Measurements from ENCODE around the gene PCSK2.

Gene PCSK2

GRCh38 chr20:17273717-17274116, 46.9 kb downstream of the PCSK2 start:
- DNase-seq: no peak

DNA sequence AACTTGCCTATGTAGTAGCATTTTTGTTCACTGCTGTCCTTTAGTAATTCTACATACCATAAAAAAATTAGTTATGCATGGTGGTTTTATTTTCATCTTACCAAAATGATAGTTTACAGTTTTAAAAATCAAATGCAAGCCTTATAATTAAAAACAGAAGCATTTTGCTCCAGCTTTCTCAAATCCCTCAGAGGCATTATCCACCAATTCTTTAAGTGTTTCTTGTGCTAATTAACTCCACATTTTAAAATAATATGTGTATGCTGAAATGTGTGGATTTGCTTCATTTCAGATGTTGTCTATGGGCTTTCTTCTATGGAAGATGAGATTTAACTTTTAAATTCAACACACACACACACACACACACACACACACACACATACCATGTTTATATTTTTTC, 49.3 kb downstream of the PCSK2 start:
- no peak for DNase-seq

GRCh38 chr20:17281478-17281877, 54.6 kb downstream of the PCSK2 start:
- no peak for DNase-seq

DNA sequence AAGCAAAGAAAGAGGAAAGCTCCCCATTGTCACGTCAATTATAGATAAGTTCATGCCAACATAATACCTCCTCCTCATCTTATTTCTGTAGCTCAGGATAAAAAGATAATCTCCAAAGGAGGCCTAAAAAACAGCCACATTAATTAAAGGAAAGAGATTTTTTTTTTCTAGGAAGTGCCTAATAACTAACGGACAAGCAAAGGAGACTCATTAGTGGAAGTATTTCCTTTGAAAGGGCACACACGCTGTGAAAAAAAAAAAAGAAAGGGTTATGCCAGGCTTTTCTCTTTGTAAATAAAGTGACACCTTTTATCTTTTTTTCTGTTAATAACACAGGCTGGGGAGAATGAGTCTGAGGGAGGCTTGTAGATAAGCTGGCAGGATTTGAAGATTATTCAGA, 55.7 kb downstream of the PCSK2 start:
- DNase-seq: no peak

GRCh38 chr20:17287503-17287902, 60.7 kb downstream of the PCSK2 start:
- DNase-seq: no peak

- no peak for DNase-seq
Measured at GRCh38 chr20:17287998-17288397, 61.2 kb downstream of the PCSK2 start.

GRCh38 chr20:17295151-17295726, 68.4 kb downstream of the PCSK2 start:
- DNase-seq: no peak

- DNase-seq: no peak
Measured at GRCh38 chr20:17295991-17296390, 69.2 kb downstream of the PCSK2 start.

DNA sequence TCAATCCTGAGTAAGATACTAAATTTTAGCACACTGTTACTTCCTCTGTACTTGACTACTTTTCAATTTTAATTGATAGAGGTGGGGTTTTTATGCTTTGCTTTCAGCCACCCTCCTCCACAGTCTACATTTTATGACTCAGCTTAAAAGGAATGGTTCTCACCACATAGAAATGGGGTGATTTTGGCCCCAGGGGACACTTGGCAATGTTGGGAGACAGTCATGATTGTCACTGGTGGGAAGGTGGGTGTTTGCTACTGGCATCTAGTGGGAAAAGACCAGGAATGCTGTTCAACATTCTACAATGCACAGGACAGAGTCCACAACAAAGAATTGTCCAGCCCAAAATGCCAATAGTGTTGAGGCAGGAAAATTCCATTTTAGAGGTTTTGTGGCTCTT, 71.3 kb downstream of the PCSK2 start:
- no peak for DNase-seq

DNA sequence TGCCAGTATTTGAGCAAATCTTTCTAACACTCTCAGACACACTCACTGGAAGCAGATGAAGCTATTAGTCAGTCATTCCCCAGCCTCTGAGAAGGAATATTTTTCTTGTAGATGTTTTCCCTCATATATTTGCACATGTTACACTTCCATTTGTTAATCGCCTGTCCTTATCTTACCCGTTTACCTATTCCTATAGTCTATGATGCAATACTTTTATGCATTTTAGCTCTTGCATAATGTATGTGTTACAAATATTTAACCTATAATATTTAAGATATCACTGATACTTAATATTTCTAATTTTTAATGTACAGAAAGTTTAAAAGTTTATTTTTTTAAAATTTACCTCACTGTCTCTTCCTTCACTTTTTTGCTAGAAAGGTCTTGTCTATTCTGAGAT, 71.9 kb downstream of the PCSK2 start:
- no peak for DNase-seq

- no peak for DNase-seq
Measured at GRCh38 chr20:17300113-17300512, 73.3 kb downstream of the PCSK2 start.

GRCh38 chr20:17304774-17305173, 77.9 kb downstream of the PCSK2 start:
- no peak for DNase-seq

GRCh38 chr20:17306427-17306826, 79.6 kb downstream of the PCSK2 start:
- no peak for DNase-seq

DNA sequence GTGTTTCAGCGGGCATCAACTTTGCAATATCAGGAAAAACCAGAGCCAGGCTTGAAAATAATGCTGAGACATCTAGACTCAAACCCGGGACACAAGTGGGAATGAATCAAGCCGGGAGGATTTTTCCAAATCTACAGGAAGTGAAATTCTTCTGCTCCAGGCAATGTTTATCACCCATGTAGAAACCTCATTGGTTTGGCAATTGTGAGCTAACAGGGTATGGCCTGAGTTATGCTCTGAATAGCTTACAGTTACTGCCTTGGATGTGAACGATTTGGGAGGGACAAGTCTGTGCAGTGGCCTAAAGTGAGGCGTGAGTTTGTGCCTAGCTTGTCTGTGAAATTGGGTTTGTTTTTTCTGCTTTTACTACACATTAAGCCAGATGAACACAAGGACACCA, 87.4 kb downstream of the PCSK2 start:
- DNase-seq: no peak

DNA sequence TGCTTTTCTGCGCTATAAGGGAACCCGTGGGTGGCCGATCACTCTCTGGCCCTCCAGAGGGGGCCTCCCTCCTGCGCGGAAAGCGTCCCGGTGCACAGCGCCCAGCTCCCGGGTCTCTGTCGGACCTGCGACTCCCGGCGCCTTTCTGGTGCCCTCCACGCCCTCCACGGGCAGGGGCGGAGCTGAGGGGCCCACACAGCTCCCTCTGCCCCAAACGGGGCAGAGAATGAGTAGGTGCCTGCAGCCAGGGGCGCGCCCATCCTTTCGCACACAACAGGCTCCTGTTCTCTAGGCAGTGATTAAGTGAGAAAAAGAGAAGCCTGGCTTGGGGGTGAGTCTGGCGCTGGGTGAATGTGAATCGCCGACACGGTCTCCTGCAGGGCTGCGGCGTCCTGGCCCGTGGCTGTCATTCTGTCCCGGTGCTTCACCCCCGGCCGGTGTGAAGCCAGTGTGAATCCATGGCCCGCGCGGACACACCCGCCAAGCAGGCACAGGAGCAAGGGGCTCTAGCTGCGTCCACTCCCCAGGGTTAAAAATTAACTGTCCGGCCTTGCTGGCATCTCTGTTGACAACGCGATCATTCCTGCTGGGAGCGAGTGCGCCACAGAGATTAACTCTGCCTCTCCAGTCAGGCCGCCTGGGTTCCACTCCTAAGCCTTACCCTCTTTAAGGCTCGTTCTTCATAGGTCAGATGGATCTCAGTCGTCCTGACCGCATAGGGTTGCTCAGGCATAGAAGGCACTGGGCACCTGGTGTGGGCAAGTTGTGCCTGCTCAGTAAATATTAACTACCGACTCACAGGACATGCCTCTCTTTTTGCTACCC, 88.8 kb downstream of the PCSK2 start:
- DNase-seq: no peak

DNA sequence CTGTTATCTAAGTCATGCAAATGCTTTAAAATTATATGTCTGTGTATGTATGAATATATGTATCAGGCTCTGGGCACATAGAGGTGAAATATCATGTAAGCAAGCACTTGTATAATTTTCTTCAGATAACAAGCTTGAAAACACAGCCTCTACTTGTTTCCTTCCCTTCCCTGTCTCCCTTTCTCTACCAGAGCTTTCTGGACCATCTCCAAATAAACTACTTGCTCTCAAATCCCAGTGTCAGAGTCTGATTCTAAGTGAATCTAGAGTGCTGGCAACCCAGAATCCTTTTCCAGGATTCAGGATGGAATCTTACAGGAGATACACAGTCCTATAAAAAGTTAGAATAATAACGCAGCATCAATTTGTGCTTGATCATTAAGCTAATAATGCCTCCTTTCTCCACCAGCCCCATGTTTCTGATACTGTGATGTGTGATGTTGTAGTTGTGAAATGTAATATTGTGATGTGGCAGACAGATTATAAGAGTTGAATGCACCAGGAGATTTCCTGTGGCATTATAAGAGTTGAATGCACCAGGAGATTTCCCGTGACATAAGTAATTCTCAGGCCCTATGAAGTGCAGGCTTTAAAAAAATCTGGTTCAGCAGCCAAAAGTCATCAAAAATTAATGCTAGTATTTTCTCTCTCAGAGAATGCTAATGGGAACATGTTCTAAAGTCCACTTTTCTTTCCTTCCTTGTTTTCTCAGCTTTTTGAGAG, 89.6 kb downstream of the PCSK2 start:
- no peak for DNase-seq

- no peak for DNase-seq
Measured at GRCh38 chr20:17317341-17317740, 90.5 kb downstream of the PCSK2 start.

GRCh38 chr20:17320456-17320855, 93.6 kb downstream of the PCSK2 start:
- no peak for DNase-seq

DNA sequence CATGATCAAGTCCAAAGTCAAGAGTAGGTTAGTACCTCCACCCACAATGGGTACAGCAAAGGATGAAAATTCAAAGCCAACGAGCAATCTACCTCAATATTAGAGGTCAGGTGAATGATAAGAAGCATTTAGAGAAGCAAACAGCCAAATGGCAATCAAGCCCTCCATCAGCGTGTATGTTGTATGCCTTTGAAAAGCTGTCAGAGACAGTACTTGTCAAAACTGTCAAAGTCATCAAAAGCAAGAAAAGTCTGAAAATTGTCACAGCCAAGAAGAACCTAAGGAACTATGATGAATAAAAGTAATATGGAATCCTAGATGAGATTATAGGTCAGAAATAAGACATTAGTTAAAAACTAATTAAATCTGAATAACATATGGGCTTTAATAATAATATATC, 99.3 kb downstream of the PCSK2 start:
- DNase-seq: no peak

- DNase-seq: no peak
Measured at GRCh38 chr20:17327185-17328148, 100.6 kb downstream of the PCSK2 start.

DNA sequence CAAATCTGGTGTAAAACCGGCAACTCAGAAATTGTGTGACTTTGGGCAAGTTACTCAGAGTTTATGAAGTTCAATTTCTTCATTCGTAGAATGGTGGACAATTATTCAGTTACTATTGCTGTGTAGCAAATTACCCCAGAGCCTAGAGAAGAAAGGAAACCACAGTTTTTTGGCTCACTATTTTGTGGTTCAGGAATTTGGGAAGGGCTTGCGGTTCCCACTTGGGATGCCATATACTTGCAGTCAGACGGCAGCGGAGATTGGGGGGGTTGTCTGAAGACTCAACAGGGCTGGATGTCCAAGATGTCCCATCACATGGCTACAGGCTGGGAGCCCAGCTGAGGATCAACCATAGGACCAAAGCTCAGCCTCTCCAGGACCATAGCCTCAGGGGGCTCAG, 108.1 kb downstream of the PCSK2 start:
- DNase-seq: no peak

DNA sequence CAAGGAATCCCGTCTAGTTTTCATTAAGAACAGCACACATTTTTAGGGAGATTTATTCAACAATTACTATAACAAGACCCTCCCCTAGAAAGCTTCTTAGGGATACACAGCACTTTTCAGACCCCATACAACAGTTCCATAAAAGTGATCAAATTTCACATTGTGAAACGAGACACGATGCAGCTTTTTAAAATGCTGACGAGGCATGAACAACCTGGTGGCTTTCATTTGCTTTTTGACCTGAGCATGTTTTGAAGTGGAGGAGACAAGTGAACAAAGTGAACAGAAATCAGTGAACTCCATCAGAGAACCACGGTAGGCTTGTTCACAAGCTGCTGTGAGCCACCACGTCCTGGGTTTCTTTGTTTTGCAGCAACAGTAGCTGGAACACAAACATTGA, 112.2 kb downstream of the PCSK2 start:
- DNase-seq: no peak

GRCh38 chr20:17343091-17343490, 116.3 kb downstream of the PCSK2 start:
- no peak for DNase-seq

Data from stimulated activated naive CD4-positive, alpha-beta T cell (primary cell).